Measurements from ENCODE around the gene CD300LD. TPM values are rescaled to one million over a fixed set of nuclear protein-coding genes. Genes with fewer than 3 reads are reported as not detected.
"Not testable (repeated sequence)": the region's sequence is repeated elsewhere in the genome, so short reads cannot be mapped to it uniquely, and the experiment has no call there.

The CD300LD gene
- polyA plus RNA-seq (ENCODE audit: insufficient read length in 3 of 3): not detected
- long read RNA-seq, donor 1: 0 reads
- long read RNA-seq, donor 2: 0 reads
- long read RNA-seq, donor 3: 0 reads
- long read RNA-seq, donor 4: 0 reads
- long read RNA-seq, donor 5: 0 reads
- long read RNA-seq, donor 6: 0 reads
- long read RNA-seq, donor 7: 0 reads
- long read RNA-seq, donor 8: 0 reads
- long read RNA-seq, donor 9: 0 reads
- long read RNA-seq, donor 10: 0 reads
- long read RNA-seq, donor 11: 0 reads
- long read RNA-seq, donor 12: 0 reads
- long read RNA-seq, donor 13: 0 reads
- long read RNA-seq, donor 14: 0 reads
- long read RNA-seq, donor 15: 0 reads
- long read RNA-seq, donor 16: 0 reads

DNA sequence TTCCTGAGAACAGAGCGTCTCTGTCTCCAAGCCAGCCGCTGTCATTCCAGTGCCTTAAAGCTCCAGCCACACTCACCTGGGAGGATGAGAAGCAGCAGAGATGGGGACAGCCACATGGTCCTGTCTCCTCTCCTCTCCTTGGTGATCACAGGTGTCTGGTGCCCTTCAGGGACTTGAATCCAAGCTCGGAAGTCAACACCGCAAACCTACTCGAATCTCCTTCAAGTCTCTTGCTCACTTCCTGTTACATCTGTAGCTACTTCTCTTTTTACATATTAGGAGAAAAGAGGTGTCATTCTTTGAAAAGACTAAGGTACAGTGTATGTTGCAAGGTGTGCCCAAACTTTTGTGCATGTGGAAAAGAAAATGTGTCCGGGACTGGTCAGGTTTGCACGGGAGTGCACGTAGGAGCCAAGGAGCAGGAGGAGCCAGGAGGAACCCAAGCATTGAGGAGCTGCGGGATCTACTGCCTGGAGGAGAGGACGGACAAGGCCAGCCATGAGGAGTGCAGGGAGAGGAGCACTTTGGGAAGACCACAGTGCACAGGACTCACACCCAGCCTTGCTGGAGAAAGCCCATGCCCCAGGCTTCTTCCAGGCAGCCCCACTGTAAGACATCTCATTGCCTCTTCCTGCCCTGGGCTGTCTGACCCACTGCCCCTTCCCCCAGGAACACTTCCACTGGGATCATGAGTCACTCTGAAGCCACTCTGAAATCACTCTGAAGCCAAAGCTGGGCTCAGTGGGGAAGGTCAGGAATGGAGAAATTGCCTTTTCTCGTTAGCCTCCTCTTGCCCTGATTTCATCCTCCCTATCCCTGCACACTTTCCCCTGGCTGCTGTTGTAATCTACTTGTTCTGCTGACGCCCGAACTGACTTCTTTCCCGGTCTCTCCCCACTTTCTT lies at the start of gene CD300LD:
Gene CD300LD, minus strand, starts transcription at position 197 of the 904 bp plus-strand sequence. Its CDS starts 81 bp downstream, at position 116.
- DNase-seq (ENCODE audit: extremely low read depth in 1 of 11, low read depth in 9 of 11, low spot score in 4 of 11): no peak

DNA sequence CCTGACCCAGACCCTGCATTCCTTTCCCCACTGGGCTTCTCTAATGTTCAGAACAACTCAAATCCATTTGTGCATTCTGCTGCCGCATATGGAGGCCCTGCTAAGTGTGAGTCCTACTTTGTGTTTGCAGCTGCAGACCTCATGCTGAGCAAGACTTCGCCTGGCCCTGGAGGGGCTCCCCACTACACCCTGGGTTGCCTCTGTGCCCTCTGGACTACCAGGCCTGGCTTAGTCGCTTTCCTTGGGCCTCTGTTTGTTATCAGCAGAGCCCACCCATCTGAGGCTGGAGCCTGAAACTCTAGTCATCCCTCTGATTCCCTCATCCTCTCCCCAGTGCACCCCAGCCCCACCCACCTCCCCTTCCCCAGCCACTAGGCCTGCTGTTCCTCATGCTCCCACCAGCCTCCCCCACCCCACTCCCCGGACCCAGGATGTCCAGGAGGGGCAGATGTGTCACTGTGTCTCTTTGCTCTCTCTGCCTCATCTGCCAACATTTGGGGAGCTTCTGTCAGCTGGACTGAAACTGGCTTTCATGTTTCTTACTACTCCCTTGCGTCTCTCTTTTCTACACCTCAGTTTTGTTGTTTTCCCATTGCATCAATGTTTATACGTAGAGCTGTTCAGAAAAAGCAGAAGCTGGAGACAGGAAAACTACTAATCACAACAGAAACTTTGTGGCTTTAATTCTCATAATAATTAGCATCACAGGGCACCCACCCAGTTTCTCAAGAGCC lies 49.3 kb upstream of the CD300LD start:
- DNase-seq (ENCODE audit: extremely low read depth in 1 of 11, low read depth in 9 of 11, low spot score in 4 of 11): no peak

DNA sequence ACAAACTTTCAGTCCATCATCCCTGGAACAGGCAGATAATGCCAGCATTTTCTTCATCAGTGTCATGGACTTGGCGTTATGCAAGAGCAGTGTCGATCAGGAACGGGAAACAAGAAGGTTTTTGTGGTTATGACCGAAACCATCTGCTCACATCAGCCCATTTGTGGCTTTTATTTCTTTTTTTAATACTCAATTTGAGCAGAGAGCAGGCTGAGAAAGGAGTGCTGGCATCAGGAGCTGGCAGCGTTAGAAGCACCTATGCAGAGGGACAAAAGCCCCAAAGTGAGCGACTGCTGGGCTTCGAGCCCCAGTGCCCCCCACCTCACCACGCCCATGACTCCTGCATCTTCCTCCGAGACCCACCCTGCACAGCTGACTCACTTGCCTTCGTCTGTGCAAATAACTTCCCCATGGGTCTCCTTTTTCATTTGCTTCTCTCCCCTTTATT lies 47.6 kb upstream of the CD300LD start:
- DNase-seq (ENCODE audit: extremely low read depth in 1 of 11, low read depth in 9 of 11, low spot score in 4 of 11): no peak

DNA sequence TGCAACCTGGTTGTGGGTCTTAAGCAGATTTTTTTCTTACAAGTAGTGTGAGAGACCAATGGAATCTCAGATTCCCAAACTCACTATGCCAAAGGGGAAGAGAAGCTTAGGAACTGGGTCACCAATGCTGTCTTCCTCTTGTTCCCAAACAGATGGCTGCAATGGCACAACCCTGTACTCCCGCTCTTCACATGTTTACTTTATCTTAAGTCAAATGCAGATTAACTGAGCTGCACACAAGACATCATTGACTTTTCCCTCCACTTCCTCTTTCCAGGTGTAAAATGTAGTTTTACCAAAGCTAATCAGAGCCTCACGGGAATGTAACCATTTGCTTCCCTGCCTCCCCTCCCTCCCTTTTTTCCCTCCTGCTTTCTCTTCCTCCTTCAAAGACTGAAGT lies 45.8 kb upstream of the CD300LD start:
- no peak for DNase-seq (ENCODE audit: extremely low read depth in 1 of 11, low read depth in 9 of 11, low spot score in 4 of 11)

DNA sequence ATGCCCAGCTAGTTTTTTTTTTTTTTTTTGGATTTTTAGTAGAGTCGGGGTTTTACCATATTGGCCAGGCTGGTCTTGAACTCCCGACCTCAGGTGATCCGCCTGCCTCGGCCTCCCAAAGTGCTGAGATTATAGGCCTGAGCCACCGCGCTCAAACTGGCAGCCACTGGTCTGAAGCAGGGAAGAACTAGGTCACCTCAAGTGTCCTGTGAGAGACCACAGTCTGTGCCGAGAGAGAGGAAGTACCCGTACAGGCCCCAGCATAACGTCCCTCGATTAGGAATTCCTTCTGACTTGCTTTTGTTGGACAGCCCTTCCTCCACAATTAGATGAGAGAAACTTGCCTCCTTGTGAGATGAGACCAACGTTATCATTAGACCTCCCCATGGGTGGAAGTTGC lies 45.2 kb upstream of the CD300LD start:
- DNase-seq (ENCODE audit: extremely low read depth in 1 of 11, low read depth in 9 of 11, low spot score in 4 of 11): no peak

DNA sequence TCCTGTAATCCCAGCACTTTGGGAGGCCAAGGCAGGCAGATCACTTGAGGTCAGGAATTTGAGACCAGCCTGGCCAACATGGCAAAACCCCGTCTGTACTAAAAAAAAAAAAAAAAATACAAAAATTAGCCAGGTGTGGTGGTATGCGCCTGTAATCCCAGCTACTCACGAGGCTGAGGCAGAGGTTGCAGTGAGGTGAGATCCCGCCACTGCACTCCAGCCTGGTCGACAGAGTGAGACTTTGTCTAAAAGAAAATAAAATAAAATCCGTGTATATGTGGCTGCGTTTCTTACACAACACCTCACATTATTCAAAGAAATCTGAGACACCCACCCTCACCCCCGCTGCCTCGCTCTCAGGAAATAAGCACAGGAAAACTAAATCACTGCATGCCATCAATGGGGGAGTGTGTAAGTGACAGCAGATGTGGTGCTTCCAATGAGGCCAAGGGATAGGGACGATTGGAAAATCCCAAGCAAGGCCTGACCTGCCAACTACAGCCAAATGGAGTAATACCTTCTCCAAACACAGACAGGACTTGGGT lies 44.5 kb upstream of the CD300LD start:
- not testable (repeated sequence) for DNase-seq (ENCODE audit: extremely low read depth in 1 of 11, low read depth in 9 of 11, low spot score in 4 of 11)

DNA sequence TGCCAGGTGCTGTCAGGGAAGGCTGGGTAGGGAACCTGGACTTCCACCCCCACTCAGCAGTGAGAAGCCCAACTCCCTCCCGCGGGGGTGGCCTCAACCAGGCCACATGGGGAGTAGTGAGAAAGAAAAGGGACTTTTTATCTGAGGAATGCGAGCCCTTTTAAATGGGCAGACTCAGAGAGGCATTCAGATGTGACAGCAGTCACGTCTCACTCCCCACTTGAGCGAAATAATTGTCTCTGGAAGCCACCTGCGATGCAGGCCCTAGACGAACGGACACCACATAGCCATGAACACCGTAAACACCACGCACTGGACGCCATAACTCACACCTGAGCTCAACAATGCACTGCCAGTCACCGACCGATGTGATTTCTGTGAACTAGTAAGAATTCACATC lies 43.3 kb upstream of the CD300LD start:
- DNase-seq (ENCODE audit: extremely low read depth in 1 of 11, low read depth in 9 of 11, low spot score in 4 of 11): peak in 3 of 11 donors; percentile 26 to 46 (median 43)

DNA sequence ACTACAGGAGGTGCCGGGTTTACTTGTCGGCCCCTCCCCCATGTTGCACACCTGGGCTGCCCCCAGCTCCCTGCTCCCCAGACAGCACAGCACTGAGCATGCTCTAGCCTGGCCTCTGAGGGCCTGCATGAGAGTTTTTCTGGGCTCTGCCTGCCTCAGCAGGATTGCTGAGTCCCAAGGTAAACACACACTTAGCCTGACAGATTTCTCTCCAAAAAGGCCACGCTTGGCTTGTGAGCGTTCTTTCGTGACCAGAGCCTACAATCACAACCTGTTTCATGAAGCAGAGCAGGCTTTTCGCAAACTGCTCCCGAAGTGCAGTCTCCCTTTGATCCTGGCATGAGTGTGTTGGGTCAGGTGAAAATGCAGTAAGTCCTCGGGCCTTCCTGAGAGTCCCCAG lies 41.2 kb upstream of the CD300LD start:
- peak in 7 of 11 donors; percentile 38 to 70 (median 58) for DNase-seq (ENCODE audit: extremely low read depth in 1 of 11, low read depth in 9 of 11, low spot score in 4 of 11)

DNA sequence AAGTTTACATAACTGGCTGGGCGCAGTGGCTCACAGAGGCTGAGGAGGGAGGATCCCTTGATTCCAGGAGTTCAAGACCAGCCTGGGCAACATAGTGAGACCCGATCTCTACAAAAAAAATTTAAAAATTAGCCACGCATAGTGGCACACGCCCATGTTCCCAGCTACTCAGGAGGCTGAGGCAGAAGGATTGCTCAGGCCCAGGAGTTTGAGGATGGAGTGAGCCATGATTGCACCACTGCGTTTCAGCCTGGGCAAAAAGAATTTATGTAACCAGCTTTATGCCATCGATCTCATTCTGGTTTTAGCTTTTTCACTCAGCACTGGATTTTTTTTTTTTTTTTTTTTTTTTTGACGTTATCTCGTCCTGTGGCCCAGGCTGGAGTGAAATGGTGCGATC lies 40.5 kb upstream of the CD300LD start:
- DNase-seq (ENCODE audit: extremely low read depth in 1 of 11, low read depth in 9 of 11, low spot score in 4 of 11): no peak

DNA sequence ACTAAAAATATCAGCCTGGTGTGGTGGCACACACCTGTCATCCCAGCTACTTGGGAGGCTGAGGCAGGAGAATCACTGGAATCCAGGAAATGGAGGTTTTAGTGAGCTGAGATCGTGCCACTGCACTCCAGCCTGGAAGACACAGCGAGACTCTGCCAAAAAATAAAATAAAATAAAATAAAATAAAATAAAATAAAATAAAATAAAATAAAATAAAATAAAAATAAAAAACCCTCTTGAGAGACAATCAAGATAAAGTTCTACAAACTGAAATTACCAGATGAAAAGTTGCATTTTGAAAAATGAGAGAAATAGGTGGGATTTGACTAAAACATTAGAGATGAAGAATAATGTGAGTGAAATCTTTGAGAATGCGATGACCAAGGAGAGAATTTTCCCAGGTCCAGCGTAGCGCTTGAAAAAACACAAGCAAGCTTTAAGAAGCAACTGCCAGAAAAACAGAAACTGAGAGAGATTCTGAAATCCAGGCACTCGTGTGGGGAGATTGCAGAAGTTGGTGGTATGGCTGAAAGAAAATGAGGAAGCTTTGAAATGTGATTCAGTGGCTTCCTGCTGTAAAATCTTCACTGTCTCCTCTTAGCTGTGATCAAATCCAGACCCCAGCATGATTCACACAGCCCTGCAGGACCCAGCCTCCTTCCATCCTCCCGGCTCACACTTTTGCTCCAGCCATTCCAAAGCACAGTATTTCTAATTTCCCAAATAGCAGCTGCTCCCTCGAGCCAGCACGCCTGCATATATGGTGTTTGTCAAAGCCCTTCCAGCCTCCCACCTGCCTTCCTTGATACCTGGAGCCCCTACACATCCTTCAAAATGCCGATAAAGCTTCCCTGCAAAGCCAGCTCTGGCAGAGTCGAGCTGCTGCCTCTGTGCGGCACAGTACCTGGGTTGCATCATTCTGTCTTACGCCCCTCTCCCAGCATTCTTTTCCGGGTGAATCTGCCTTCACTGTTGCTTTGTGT lies 39.7 kb upstream of the CD300LD start:
- DNase-seq (ENCODE audit: extremely low read depth in 1 of 11, low read depth in 9 of 11, low spot score in 4 of 11): no peak

DNA sequence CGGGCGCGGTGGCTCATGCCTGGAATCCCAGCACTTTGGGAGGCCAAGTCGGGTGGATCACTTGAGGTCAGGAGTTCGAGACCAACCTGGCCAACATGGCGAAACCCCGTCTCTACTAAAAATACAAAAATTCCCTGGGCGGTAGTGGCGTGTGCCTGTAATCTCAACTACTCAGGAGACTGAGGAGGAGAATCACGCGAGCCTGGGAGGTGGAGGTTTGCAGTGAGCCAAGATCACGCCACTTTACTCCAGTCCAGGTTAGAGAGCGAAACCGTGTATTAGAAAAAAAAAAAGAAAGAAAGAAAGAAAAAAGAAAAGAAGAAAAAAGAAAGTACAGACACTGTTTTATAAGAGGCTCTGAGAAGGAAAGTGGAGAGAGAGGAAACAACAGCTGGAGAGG lies 38.2 kb upstream of the CD300LD start:
- not testable (repeated sequence) for DNase-seq (ENCODE audit: extremely low read depth in 1 of 11, low read depth in 9 of 11, low spot score in 4 of 11)

DNA sequence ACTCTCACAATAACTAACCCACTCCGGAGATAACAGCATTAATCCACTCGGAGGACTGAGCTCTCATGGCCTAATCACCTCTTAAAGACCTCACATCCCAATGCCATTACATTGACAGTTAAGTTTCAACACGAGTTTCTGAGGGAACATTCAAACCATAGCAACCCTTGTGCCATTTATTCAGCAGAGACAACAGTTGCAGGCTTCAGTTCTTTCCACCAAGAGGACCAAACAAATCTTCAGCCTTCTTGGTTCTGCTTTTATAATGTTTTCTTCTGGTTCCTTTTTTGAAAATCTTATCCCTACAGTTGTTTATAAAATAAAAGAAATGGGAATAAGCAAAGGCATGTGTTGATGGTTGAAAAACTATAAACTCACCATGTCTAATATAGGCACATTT lies 33.6 kb upstream of the CD300LD start:
- no peak for DNase-seq (ENCODE audit: extremely low read depth in 1 of 11, low read depth in 9 of 11, low spot score in 4 of 11)

DNA sequence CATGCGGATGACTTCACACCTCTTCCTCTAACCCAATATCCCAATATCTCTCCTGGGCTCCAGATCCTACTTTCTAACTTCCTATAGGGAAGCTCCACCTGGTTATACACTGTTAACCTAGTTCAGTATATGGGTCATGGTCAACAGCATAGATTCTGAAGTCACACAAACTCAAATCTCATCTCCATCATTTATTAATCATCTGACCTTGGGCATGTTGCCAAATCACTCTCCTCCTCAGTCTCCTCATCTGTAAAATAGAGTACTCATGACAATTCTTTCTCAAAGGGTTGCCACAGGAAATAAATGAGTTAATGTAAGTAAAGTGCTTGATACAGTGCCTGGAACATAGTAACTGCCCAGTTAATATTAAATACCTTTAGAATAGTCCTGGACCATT lies 32.0 kb upstream of the CD300LD start:
- no peak for DNase-seq (ENCODE audit: extremely low read depth in 1 of 11, low read depth in 9 of 11, low spot score in 4 of 11)

DNA sequence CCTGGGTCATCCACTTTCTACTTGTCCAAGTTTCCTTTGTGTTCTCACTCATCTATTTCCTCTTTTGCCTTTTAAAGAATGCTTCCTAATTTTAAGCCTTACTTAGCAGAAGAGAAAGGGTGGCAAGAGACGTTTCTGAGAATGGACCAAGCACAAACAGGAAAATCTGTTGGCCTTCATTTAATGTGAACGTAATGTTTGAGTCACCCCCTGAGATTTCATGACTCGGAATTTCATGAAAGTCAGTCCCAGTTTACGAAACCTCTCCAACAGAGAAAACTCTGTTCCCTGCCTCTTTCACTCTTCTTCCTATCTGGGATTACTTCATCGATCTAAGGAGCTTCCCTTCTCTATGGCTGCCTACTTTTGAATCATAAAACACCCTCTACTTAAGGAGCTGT lies 31.6 kb upstream of the CD300LD start, which contains the start of gene CD300E:
Gene CD300E, minus strand, starts transcription at position 46 of the 401 bp plus-strand sequence. CDS start 117 bp downstream, outside the sequence.
- DNase-seq (ENCODE audit: extremely low read depth in 1 of 11, low read depth in 9 of 11, low spot score in 4 of 11): no peak

DNA sequence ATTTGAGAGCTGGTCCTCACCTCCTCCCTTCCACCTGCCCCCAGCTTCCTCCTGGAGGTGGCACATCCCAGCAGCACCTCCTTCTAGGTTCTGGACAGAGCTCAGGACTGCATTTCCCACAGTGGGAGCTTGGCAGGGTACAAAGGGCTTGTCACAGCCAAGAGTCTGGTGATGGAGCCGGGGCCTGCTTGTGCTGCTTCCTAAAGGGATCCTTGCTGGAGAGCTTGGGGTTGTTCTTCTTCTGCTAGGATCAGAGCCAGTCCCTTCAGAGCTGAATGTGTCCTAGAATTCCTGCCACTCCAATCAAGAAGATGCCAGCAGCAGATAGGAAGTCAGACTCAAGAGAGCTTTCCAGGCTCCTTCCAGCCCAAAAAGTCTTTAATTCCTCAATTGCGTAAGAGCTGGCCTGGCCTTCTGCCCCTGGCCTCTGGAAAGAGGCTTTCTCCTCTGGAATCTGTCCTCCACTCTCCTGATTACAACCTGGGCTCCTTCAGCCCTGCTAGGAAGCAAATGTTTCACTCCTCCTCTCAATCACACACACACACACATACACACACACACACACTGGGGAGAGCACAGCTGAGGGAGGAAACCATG lies 27.1 kb upstream of the CD300LD start:
- no peak for DNase-seq (ENCODE audit: extremely low read depth in 1 of 11, low read depth in 9 of 11, low spot score in 4 of 11)

DNA sequence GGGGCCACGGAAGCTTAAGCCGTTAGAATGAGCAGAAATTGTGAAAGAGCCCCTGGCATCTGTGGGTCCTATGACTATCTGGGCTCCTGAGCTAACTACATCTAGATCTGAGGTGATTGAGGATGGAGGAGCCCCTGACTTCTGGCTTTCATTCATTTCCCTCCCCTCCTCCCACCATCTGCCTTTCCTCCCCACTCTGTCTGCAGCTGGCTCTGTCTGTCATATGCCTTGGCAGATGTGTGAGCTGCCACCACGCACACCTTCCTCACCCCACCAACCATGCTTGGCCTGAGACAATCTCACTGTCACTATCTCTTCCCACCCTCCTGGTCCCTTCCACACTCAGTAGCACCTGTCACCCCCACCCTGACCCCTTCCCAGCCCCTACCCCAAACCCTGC lies 26.4 kb upstream of the CD300LD start:
- DNase-seq (ENCODE audit: extremely low read depth in 1 of 11, low read depth in 9 of 11, low spot score in 4 of 11): no peak

DNA sequence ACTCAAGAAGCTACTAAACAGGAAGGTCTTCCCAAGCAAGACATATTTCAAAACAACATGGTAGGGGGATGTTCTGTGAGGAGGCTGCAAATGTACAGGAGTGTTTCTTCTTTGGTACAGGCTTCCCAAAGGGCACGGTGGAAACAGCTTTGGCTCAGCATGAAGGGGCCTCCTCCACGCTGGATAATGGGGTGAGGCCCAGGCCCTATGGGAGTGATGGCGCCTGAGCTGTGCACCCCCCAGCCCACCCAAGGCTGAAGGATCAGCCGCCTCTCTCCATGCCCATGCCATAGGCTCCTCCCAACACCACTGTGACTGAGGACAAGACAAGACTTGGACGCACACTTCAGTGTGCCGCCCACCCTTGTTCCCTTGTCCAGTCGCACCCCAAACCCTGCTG lies 24.6 kb upstream of the CD300LD start:
- no peak for DNase-seq (ENCODE audit: extremely low read depth in 1 of 11, low read depth in 9 of 11, low spot score in 4 of 11)

DNA sequence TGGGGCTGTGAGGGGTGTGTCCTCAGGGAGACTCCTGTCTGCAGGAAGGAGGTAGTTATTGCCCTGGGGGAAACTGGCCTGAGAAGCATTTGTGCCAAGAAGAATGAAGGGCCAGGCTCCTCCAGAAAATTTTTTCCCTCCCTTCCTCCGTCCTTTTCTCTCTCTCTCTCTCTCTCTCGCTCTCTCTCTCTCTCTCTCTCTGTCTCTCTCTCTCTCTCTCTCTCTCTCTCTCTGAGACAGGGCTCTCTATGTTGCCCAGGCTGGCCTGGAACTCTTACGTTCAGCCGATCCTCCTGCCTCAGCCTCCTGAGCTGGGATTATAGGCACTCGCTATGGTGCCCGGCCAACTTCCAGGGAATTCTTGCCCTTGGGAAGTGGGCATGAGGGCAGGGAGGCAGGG lies 20.0 kb upstream of the CD300LD start:
- no peak for DNase-seq (ENCODE audit: extremely low read depth in 1 of 11, low read depth in 9 of 11, low spot score in 4 of 11)
